Rectal smooth muscle tissue (tissue), 1 donor: Measurements from ENCODE around the gene ANKRD44.

Experiments
- H3K27ac ChIP-seq: one replicate; pipeline ENCODE4 v1.7.0; 2013; ENCODE audit warnings: low read depth, low read length, inconsistent platforms
- H3K27me3 ChIP-seq: one replicate; pipeline ENCODE4 v1.7.0; 2013; ENCODE audit warnings: low read length; ENCODE audit not compliant: control insufficient read depth, insufficient read depth
- H3K36me3 ChIP-seq: one replicate; pipeline ENCODE4 v1.7.0; 2013; ENCODE audit warnings: low read length; ENCODE audit not compliant: control insufficient read depth, insufficient read depth
- H3K4me1 ChIP-seq: one replicate; pipeline ENCODE4 v1.7.0; 2013; ENCODE audit warnings: low read length; ENCODE audit not compliant: control insufficient read depth, insufficient read depth
- H3K4me3 ChIP-seq: one replicate; pipeline ENCODE4 v1.7.0; 2013; ENCODE audit warnings: low read length
- H3K9ac ChIP-seq: one replicate; pipeline ENCODE4 v1.7.0; 2013; ENCODE audit warnings: low read length

The ANKRD44 gene

DNA sequence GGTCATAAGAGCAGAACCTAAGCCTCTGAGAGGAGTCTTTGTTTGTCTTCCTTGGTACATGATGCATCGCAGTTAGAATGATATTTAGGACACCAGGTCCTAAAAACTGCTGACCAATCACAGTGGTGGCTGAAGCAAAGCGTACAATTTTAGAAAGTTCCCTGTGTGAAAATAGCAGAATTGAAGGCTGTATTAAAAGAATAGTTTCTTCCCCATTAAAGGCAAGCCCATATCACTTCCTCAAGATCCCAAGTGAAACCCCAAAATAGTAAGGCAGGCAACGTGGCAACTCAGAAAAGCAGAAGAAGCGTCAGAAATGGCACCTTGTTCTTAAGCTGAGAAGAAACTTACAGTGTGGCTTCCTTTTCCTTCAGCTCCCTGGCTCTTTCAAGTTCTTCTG, 229.3 kb downstream of the ANKRD44 start:
- H3K36me3 ChIP-seq = no peaks in the 10 kb centered on the region

DNA sequence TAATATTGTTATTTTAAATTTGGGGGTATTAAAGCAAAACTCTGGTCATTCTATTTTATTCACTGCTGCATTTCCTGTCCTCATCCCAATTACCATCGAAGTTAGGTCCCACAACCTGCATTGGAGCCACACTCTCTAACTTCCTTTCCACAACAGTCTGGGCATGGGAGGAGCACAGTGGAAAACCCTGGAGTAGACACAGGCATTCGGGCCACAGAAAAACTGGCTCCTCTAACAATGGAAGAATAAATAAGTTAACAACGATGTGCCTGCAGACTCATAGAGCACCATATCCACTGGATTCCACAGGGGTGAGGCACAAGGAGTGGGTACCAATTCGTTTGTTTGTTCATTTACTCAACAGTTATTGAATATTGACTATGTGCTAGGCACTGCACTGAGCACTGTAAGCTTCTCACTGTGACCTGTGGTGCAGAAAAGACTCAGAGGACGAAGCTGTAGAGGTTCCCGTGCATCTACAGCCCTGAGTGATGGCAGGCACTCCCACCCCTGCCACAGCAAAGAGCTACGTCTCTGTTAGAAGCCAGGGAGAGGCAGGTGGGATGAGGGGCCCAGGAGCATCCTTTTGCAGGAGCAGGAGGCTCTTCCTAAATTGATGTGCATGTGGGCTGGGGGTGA, 229.9 kb downstream of the ANKRD44 start:
- H3K27me3 ChIP-seq = no peaks in the 10 kb centered on the region
- H3K27ac ChIP-seq = peak overlapping the region; percentile 8
- no peak overlapping the region for H3K4me3 ChIP-seq
- peaks cover 3% of the 10 kb centered on the region for H3K4me1 ChIP-seq
- H3K36me3 ChIP-seq = no peaks in the 10 kb centered on the region
- no peak overlapping the region for H3K9ac ChIP-seq

More for the DNA sequence above, 229.3 kb downstream of the ANKRD44 start:
- H3K9ac ChIP-seq = no peak overlapping the region
- peaks cover 3% of the 10 kb centered on the region for H3K4me1 ChIP-seq
- H3K27me3 ChIP-seq = no peaks in the 10 kb centered on the region
- H3K4me3 ChIP-seq = no peak overlapping the region
- H3K27ac ChIP-seq = no peak overlapping the region

GRCh38 chr2:197079832-197080555, 230.6 kb downstream of the ANKRD44 start:
- Histone ChIP-seq H3K36me3 (no peaks in the 10 kb centered on the region), H3K27ac (peak overlapping the region; percentile 18), H3K9ac (no peak overlapping the region), H3K27me3 (no peaks in the 10 kb centered on the region), H3K4me3 (no peak overlapping the region), H3K4me1 (peaks cover 3% of the 10 kb centered on the region)

DNA sequence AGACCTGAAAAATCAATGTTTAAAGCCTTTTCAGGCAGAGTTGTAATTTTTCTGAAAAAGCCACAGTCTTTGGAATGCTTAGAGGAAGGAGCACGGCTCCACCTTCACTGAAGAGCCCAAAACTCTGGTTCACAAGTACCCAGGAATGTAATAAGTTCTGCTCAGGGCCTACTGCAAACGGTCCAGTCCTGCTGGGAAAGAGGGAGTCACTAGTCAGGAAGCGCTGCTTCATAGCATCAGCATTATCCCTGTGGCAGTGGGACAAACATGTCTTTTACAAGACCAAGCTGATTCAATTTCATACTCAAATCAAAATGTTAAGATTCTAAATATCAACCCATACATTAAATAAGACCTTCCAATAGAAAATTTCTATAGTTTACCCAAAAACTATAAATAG, 231.2 kb downstream of the ANKRD44 start:
- H3K27me3 ChIP-seq = no peaks in the 10 kb centered on the region
- H3K4me3 ChIP-seq = no peak overlapping the region
- H3K9ac ChIP-seq = no peak overlapping the region
- H3K27ac ChIP-seq = peak overlapping the region; percentile 18
- no peaks in the 10 kb centered on the region for H3K36me3 ChIP-seq
- H3K4me1 ChIP-seq = peaks cover 3% of the 10 kb centered on the region

GRCh38 chr2:197078535-197078934, 232.0 kb downstream of the ANKRD44 start:
- Histone ChIP-seq H3K27ac (no peak overlapping the region), H3K9ac (no peak overlapping the region), H3K36me3 (no peaks in the 10 kb centered on the region), H3K4me3 (no peak overlapping the region), H3K27me3 (no peaks in the 10 kb centered on the region), H3K4me1 (peaks cover 3% of the 10 kb centered on the region)

- Histone ChIP-seq H3K4me1 (peaks cover 3% of the 10 kb centered on the region), H3K27ac (no peak overlapping the region), H3K4me3 (no peak overlapping the region), H3K36me3 (no peaks in the 10 kb centered on the region), H3K27me3 (no peaks in the 10 kb centered on the region), H3K9ac (no peak overlapping the region)
These were observed 233.2 kb downstream of the ANKRD44 start for GRCh38 chr2:197077336-197077735.

DNA sequence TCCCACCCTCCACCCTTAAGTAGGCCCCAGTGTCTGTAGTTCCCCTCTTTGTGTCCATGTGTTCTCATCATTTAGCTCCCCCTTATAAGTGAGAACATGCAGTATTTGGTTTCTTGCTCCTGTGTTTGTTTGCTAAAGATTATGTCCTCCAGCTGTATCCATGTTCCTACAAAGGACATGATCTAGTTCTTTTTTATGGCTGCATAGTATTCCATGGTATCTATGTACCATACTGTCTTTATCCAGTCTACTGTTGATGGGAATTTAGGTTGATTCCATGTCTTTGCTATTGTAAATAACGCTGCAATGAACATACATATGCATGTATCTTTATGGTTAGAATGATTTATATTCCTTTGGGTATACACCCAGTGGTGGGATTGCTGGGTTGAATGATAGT, 233.9 kb downstream of the ANKRD44 start:
- no peak overlapping the region for H3K4me3 ChIP-seq
- H3K4me1 ChIP-seq = peaks cover 3% of the 10 kb centered on the region
- H3K27ac ChIP-seq = no peak overlapping the region
- H3K27me3 ChIP-seq = no peaks in the 10 kb centered on the region
- no peaks in the 10 kb centered on the region for H3K36me3 ChIP-seq
- no peak overlapping the region for H3K9ac ChIP-seq

- Histone ChIP-seq H3K36me3 (no peaks in the 10 kb centered on the region), H3K27ac (no peak overlapping the region)
These were observed 234.7 kb downstream of the ANKRD44 start for GRCh38 chr2:197075754-197076337.

DNA sequence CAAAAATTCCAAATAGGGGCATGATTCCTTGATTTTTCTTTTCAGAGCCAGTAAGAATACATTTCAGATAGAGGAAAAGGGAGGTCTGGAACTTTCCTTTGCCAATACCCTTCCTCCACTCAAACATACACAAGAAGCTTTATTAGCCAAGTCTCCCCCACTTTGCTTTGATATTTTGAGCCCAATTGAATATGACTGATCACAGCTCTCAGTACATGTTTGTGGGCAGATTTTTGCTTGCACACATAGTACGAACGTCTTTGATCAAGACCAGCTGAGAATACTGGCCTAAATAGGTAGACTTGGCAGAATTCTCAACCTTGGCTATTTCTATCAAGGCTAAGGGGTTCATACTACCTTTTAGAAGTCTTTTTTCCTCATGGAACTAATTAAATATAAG, 235.3 kb downstream of the ANKRD44 start:
- Histone ChIP-seq H3K4me3 (no peak overlapping the region), H3K4me1 (peaks cover 3% of the 10 kb centered on the region), H3K27me3 (no peaks in the 10 kb centered on the region), H3K27ac (no peak overlapping the region), H3K9ac (no peak overlapping the region), H3K36me3 (no peaks in the 10 kb centered on the region)

More at GRCh38 chr2:197075754-197076337, 234.7 kb downstream of the ANKRD44 start:
- Histone ChIP-seq H3K4me3 (no peak overlapping the region), H3K9ac (no peak overlapping the region), H3K4me1 (peaks cover 3% of the 10 kb centered on the region), H3K27me3 (no peaks in the 10 kb centered on the region)

GRCh38 chr2:197073701-197074433, 236.7 kb downstream of the ANKRD44 start:
- Histone ChIP-seq H3K4me1 (no peaks in the 10 kb centered on the region), H3K27ac (no peak overlapping the region), H3K36me3 (no peaks in the 10 kb centered on the region), H3K9ac (no peak overlapping the region), H3K27me3 (no peaks in the 10 kb centered on the region), H3K4me3 (no peak overlapping the region)

- Histone ChIP-seq H3K27me3 (no peaks in the 10 kb centered on the region), H3K9ac (no peak overlapping the region), H3K4me3 (no peak overlapping the region), H3K36me3 (no peaks in the 10 kb centered on the region), H3K27ac (no peak overlapping the region), H3K4me1 (no peaks in the 10 kb centered on the region)
These were observed 237.3 kb downstream of the ANKRD44 start for GRCh38 chr2:197073270-197073669.

DNA sequence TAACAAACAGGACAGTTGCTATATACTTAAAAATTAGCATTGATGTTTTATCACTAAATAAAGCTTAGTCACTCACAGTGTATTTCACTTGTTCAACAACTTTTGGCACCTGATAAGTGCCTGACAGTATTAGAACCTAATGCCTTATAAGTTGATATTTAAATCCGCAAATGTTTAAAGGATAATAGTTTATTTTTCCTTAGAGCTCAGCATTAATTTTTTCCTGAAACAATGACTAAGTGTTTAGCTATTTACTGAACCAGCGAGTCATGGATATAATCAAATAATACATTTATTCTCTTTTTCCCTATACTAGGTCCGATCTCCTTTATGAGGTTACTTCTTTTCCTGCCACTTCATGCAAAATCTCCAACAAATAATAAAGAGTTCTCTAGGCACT, 238.0 kb downstream of the ANKRD44 start:
- H3K4me1 ChIP-seq = no peaks in the 10 kb centered on the region
- H3K36me3 ChIP-seq = no peaks in the 10 kb centered on the region
- no peak overlapping the region for H3K27ac ChIP-seq
- no peaks in the 10 kb centered on the region for H3K27me3 ChIP-seq
- H3K4me3 ChIP-seq = no peak overlapping the region
- H3K9ac ChIP-seq = no peak overlapping the region
